ENCODE results near the gene MAB21L1. TPM values are rescaled to one million over a fixed set of nuclear protein-coding genes. Genes with fewer than 3 reads are reported as not detected.

MAB21L1 gene
- total RNA-seq, 1 experiment from 2014 or later: 0.07 TPM

GRCh38 chr13:35473802-35474201 lies 2.7 kb downstream of the MAB21L1 start:
- Histone ChIP-seq H3K4me3 (ENCODE audit: insufficient read depth, low read depth, low read length) (no peak overlapping the region), H3K36me3 (replicated peaks; ENCODE audit: control insufficient read depth, insufficient read depth, low read length) (no peaks in the 10 kb centered on the region), H3K27me3 (ENCODE audit: control insufficient read depth, insufficient read depth, low read length) (peaks cover 85% of the 10 kb centered on the region)
- no peak for DNase-seq

GRCh38 chr13:35473206-35473775 lies 3.2 kb downstream of the MAB21L1 start:
- peaks cover 80% of the 10 kb centered on the region for H3K27me3 ChIP-seq (ENCODE audit: control insufficient read depth, insufficient read depth, low read length)
- DNase-seq: no peak
- no peaks in the 10 kb centered on the region for H3K36me3 ChIP-seq (replicated peaks; ENCODE audit: control insufficient read depth, insufficient read depth, low read length)
- H3K4me3 ChIP-seq (ENCODE audit: insufficient read depth, low read depth, low read length): no peak overlapping the region

GRCh38 chr13:35472323-35472881 lies 4.1 kb downstream of the MAB21L1 start:
- no peaks in the 10 kb centered on the region for H3K36me3 ChIP-seq (replicated peaks; ENCODE audit: control insufficient read depth, insufficient read depth, low read length)
- H3K27me3 ChIP-seq (ENCODE audit: control insufficient read depth, insufficient read depth, low read length): peaks cover 71% of the 10 kb centered on the region
- H3K4me3 ChIP-seq (ENCODE audit: insufficient read depth, low read depth, low read length): no peak overlapping the region
- DNase-seq: peak; percentile 23

- Histone ChIP-seq H3K27me3 (ENCODE audit: control insufficient read depth, insufficient read depth, low read length) (peaks cover 66% of the 10 kb centered on the region), H3K36me3 (replicated peaks; ENCODE audit: control insufficient read depth, insufficient read depth, low read length) (no peaks in the 10 kb centered on the region), H3K4me3 (ENCODE audit: insufficient read depth, low read depth, low read length) (no peak overlapping the region)
- DNase-seq: peak; percentile 27
Measured at GRCh38 chr13:35471706-35472322, 4.7 kb downstream of the MAB21L1 start.

- peak; percentile 81 for DNase-seq
- peak overlapping the region; percentile 58 for H3K4me3 ChIP-seq (ENCODE audit: insufficient read depth, low read depth, low read length)
- H3K36me3 ChIP-seq (replicated peaks; ENCODE audit: control insufficient read depth, insufficient read depth, low read length): no peaks in the 10 kb centered on the region
- peaks cover 57% of the 10 kb centered on the region for H3K27me3 ChIP-seq (ENCODE audit: control insufficient read depth, insufficient read depth, low read length)
Measured at GRCh38 chr13:35470671-35471661, 5.5 kb downstream of the MAB21L1 start.

GRCh38 chr13:35469806-35470525 lies 6.5 kb downstream of the MAB21L1 start:
- Histone ChIP-seq H3K27me3 (ENCODE audit: control insufficient read depth, insufficient read depth, low read length) (peaks cover 47% of the 10 kb centered on the region), H3K4me3 (ENCODE audit: insufficient read depth, low read depth, low read length) (no peak overlapping the region), H3K36me3 (replicated peaks; ENCODE audit: control insufficient read depth, insufficient read depth, low read length) (no peaks in the 10 kb centered on the region)
- DNase-seq: no peak

GRCh38 chr13:35468195-35468594 lies 8.3 kb downstream of the MAB21L1 start:
- H3K27me3 ChIP-seq (ENCODE audit: control insufficient read depth, insufficient read depth, low read length): peaks cover 29% of the 10 kb centered on the region
- DNase-seq: no peak
- no peak overlapping the region for H3K4me3 ChIP-seq (ENCODE audit: insufficient read depth, low read depth, low read length)
- H3K36me3 ChIP-seq (replicated peaks; ENCODE audit: control insufficient read depth, insufficient read depth, low read length): no peaks in the 10 kb centered on the region

- Histone ChIP-seq H3K4me3 (ENCODE audit: insufficient read depth, low read depth, low read length) (no peak overlapping the region), H3K27me3 (ENCODE audit: control insufficient read depth, insufficient read depth, low read length) (peaks cover 3% of the 10 kb centered on the region; the same call in 1 of the 2 replicates), H3K36me3 (replicated peaks; ENCODE audit: control insufficient read depth, insufficient read depth, low read length) (no peaks in the 10 kb centered on the region)
- DNase-seq: no peak
Measured at GRCh38 chr13:35465371-35465770, 11.1 kb downstream of the MAB21L1 start.

- H3K36me3 ChIP-seq (replicated peaks; ENCODE audit: control insufficient read depth, insufficient read depth, low read length): no peaks in the 10 kb centered on the region
- H3K27me3 ChIP-seq (ENCODE audit: control insufficient read depth, insufficient read depth, low read length): no peaks in the 10 kb centered on the region
Measured at GRCh38 chr13:35460061-35460460, 16.4 kb downstream of the MAB21L1 start.

GRCh38 chr13:35457258-35457657 lies 19.2 kb downstream of the MAB21L1 start:
- Histone ChIP-seq H3K4me3 (ENCODE audit: insufficient read depth, low read depth, low read length) (no peak overlapping the region), H3K36me3 (replicated peaks; ENCODE audit: control insufficient read depth, insufficient read depth, low read length) (no peaks in the 10 kb centered on the region), H3K27me3 (ENCODE audit: control insufficient read depth, insufficient read depth, low read length) (no peaks in the 10 kb centered on the region)
- no peak for DNase-seq

More at GRCh38 chr13:35460061-35460460, 16.4 kb downstream of the MAB21L1 start:
- no peak for DNase-seq
- no peak overlapping the region for H3K4me3 ChIP-seq (ENCODE audit: insufficient read depth, low read depth, low read length)

- no peak overlapping the region for H3K4me3 ChIP-seq (ENCODE audit: insufficient read depth, low read depth, low read length)
- no peak for DNase-seq
- H3K27me3 ChIP-seq (ENCODE audit: control insufficient read depth, insufficient read depth, low read length): no peaks in the 10 kb centered on the region
- H3K36me3 ChIP-seq (replicated peaks; ENCODE audit: control insufficient read depth, insufficient read depth, low read length): no peaks in the 10 kb centered on the region
Measured at GRCh38 chr13:35455022-35455421, 21.5 kb downstream of the MAB21L1 start.

GRCh38 chr13:35449821-35450220 lies 26.7 kb downstream of the MAB21L1 start:
- Histone ChIP-seq H3K4me3 (ENCODE audit: insufficient read depth, low read depth, low read length) (no peak overlapping the region), H3K36me3 (replicated peaks; ENCODE audit: control insufficient read depth, insufficient read depth, low read length) (no peaks in the 10 kb centered on the region), H3K27me3 (ENCODE audit: control insufficient read depth, insufficient read depth, low read length) (no peaks in the 10 kb centered on the region)
- DNase-seq: no peak

GRCh38 chr13:35448465-35448864 lies 28.0 kb downstream of the MAB21L1 start:
- no peaks in the 10 kb centered on the region for H3K27me3 ChIP-seq (ENCODE audit: control insufficient read depth, insufficient read depth, low read length)
- no peak for DNase-seq
- H3K4me3 ChIP-seq (ENCODE audit: insufficient read depth, low read depth, low read length): no peak overlapping the region
- H3K36me3 ChIP-seq (replicated peaks; ENCODE audit: control insufficient read depth, insufficient read depth, low read length): no peaks in the 10 kb centered on the region

Measured in H7 (cell line).